Prostate gland (tissue), 2 donors: ENCODE measurements around the gene NAIF1. TPM values are rescaled to one million over a fixed set of nuclear protein-coding genes. Genes with fewer than 3 reads are reported as not detected.
"Not testable (repeated sequence)": the region's sequence is repeated elsewhere in the genome, so short reads cannot be mapped to it uniquely, and the experiment has no call there.

Experiments used
- DNase-seq: peaks from one replicate; pipeline ENCODE4 v3.0.0-alpha.2; 2019; ENCODE audit warnings: low spot score
- H3K27ac ChIP-seq, 2 donors: fragments of 200-600 bp; sonication (generic); 2 replicates each; pipeline ENCODE4 v1.5.1; 2017 to 2019
- H3K27me3 ChIP-seq: fragments of 200-600 bp; sonication (generic); replicated peaks from 2 replicates; pipeline ENCODE4 v1.5.1; 2019; ENCODE audit not compliant: insufficient read depth
- H3K36me3 ChIP-seq, 2 donors: fragments of 200-600 bp; sonication (generic); 1 replicate in 1 of 2; 2 replicates in 1 of 2; pipeline versions ENCODE4 v1.5.1 to v1.8.1; 2017 to 2019
- H3K4me1 ChIP-seq: fragments of 200-600 bp; sonication (generic); replicated peaks from 2 replicates; pipeline ENCODE4 v1.5.1; 2019
- H3K4me3 ChIP-seq, 2 donors: fragments of 200-600 bp; sonication (generic); 2 replicates each; pipeline ENCODE4 v1.5.1; 2017 to 2019
- H3K9me3 ChIP-seq: fragments of 200-600 bp; sonication (generic); 2 replicates; pipeline ENCODE4 v1.5.1; 2017
- CTCF ChIP-seq, 4 experiments: fragments of 200-600 bp in 2 of 4; fragments of 450-650 bp in 2 of 4; sonication (generic) in 2 of 4; IDR thresholded peaks; 1 replicate in 3 of 4; 2 replicates in 1 of 4; pipeline ENCODE4 v1.5.1; 2016 to 2019; ENCODE audit warnings: antibody characterized with exemption in 4 of 4, mild to moderate bottlenecking in 2 of 4, moderate library complexity in 2 of 4
- POLR2A ChIP-seq: fragments of 450-650 bp; IDR thresholded peaks from one replicate; pipeline ENCODE4 v1.6.1; 2016; ENCODE audit warnings: antibody characterized with exemption, mild to moderate bottlenecking
- POLR2AphosphoS5 ChIP-seq: sonication (generic); formaldehyde crosslinking; IDR thresholded peaks from one replicate; pipeline ENCODE4 v1.6.1; 2017; ENCODE audit warnings: antibody characterized with exemption
- WGBS: methylation state at CpG from one replicate; pipeline ENCODE4 v1.1.5; 2018; 5-methylcytosine and 5-hydroxymethylcytosine counted together
- intact Hi-C: fragments of 100-400 bp; cut with DNase I; formaldehyde crosslinking; loops from one replicate; pipeline ENCODE4 v1.14.2; 2022
- total RNA-seq, 2 donors: library from RNA; depleted of rRNA; stranded (reverse); fragments of >200 nt; gene quantifications; one replicate each; pipeline ENCODE4 v1.1.0, GENCODE V29; 2016

Gene NAIF1
- total RNA-seq, 2 donors from 2014 or later = 12.3 to 12.6 TPM

- WGBS = 76% methylated on average over 4 of the region's 4 CpGs
- H3K9me3 ChIP-seq = no peaks in the 10 kb centered on the region
- no peaks in the 10 kb centered on the region for H3K36me3 ChIP-seq
- H3K27me3 ChIP-seq = no peaks in the 10 kb centered on the region
- DNase-seq = no peak
- no peak overlapping the region for H3K4me3 ChIP-seq
- intact Hi-C loops = no loop called here
- H3K4me1 ChIP-seq = no peaks in the 10 kb centered on the region
- TF ChIP-seq POLR2A (no peak), CTCF (IDR thresholded peaks at IDR 0.05) (no peak), POLR2AphosphoS5 (no peak)
- H3K27ac ChIP-seq = no peak overlapping the region
Observed at GRCh38 chr9:128025736-128026135, 41.4 kb downstream of the NAIF1 start.

DNA sequence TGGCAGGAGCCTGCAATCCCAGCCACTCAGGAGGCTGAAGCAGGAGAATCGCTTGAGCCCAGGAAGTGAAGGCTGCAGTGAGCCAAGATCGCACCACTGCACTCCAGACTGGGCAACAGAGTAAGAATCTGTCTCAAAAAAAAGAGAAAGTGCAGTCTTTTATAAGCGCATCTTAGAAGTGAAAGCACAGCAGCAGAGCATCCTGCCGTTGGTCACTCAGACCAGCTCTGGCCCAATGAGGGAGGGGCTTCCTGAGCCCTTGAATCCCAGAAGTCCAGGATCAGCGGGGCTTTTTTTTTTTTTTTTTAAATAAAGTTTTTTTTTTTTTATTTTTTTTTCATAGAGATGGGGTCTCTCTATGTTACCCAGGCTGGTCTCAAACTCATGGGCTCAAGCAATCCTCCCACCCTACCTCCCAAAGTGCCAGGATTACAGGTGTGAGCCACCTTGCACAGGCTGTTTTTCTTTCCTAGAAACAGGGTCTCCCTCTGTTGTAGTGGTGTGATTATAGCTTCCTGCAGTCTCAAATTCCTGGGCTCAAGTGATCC is 42.3 kb downstream of the NAIF1 start:
- no peaks in the 10 kb centered on the region for H3K36me3 ChIP-seq
- H3K4me3 ChIP-seq = no peak overlapping the region
- 79% methylated on average over 5 of the region's 5 CpGs for WGBS
- no peaks in the 10 kb centered on the region for H3K9me3 ChIP-seq
- no peak for DNase-seq
- no peaks in the 10 kb centered on the region for H3K4me1 ChIP-seq
- intact Hi-C loops = no loop called here
- TF ChIP-seq CTCF (IDR thresholded peaks at IDR 0.05) (no peak), POLR2A (no peak), POLR2AphosphoS5 (no peak)
- H3K27ac ChIP-seq = no peak overlapping the region
- no peaks in the 10 kb centered on the region for H3K27me3 ChIP-seq

GRCh38 chr9:128023671-128024070 is 43.4 kb downstream of the NAIF1 start:
- DNase-seq, H3K36me3 ChIP-seq, intact Hi-C loops, H3K9me3 ChIP-seq, H3K27me3 ChIP-seq, H3K27ac ChIP-seq, H3K4me3 ChIP-seq, H3K4me1 ChIP-seq: not testable (repeated sequence)
- WGBS = 64% methylated on average over 12 of the region's 12 CpGs

GRCh38 chr9:128022886-128023285 is 44.2 kb downstream of the NAIF1 start:
- H3K9me3 ChIP-seq = no peaks in the 10 kb centered on the region
- no peak for TF ChIP-seq POLR2A
- no peak for TF ChIP-seq CTCF (IDR thresholded peaks at IDR 0.05)
- no peak for TF ChIP-seq POLR2AphosphoS5
- WGBS = 55% methylated on average over 2 of the region's 2 CpGs
- no peak overlapping the region for H3K27ac ChIP-seq
- H3K27me3 ChIP-seq = no peaks in the 10 kb centered on the region
- H3K4me3 ChIP-seq = no peak overlapping the region
- intact Hi-C loops = no loop called here
- H3K36me3 ChIP-seq = no peaks in the 10 kb centered on the region
- no peak for DNase-seq
- no peaks in the 10 kb centered on the region for H3K4me1 ChIP-seq

- TF ChIP-seq CTCF (IDR thresholded peaks at IDR 0.05) (no peak), POLR2A (no peak), POLR2AphosphoS5 (no peak)
- no peaks in the 10 kb centered on the region for H3K9me3 ChIP-seq
- WGBS = 77% methylated on average over 1 of the region's 1 CpG
- intact Hi-C loops = no loop called here
- H3K36me3 ChIP-seq = no peaks in the 10 kb centered on the region
- H3K27ac ChIP-seq = no peak overlapping the region
- H3K4me1 ChIP-seq = no peaks in the 10 kb centered on the region
- no peaks in the 10 kb centered on the region for H3K27me3 ChIP-seq
- DNase-seq = no peak
- no peak overlapping the region for H3K4me3 ChIP-seq
Observed at GRCh38 chr9:128021098-128021497, 46.0 kb downstream of the NAIF1 start.
